Lung (tissue), 12 donors: Measurements from ENCODE around the gene TEX51. TPM values are rescaled to one million over a fixed set of nuclear protein-coding genes. Genes with fewer than 3 reads are reported as not detected.

Experiments
- ATAC-seq: fragments of 200-7000 bp; cut with Tn5 transposase; one replicate; pipeline ENCODE4 v1.9.1; 2020; ENCODE audit warnings: moderate number of reproducible peaks; ENCODE audit not compliant: insufficient read depth, low FRiP score
- DNase-seq, 3 donors: peaks; one replicate each; pipeline ENCODE4 v3.0.0-alpha.2; 2013 to 2017
- H3K27ac ChIP-seq, 2 donors: one replicate each; pipeline ENCODE4 v1.5.1; 2013; ENCODE audit warnings: mild to moderate bottlenecking in 2 of 2, moderate library complexity in 2 of 2, control low read depth in 1 of 2, inconsistent platforms in 1 of 2, low read depth in 1 of 2, low read length in 1 of 2
- H3K27me3 ChIP-seq, 3 donors: one replicate each; pipeline ENCODE4 v1.5.1; 2013; ENCODE audit warnings: low read length in 2 of 3; ENCODE audit not compliant: control insufficient read depth in 3 of 3, insufficient read depth in 3 of 3
- H3K36me3 ChIP-seq, 4 donors: one replicate each; pipeline ENCODE4 v1.5.1; 2013; ENCODE audit warnings: low read length in 4 of 4, mild to moderate bottlenecking in 1 of 4, moderate library complexity in 1 of 4; ENCODE audit not compliant: control insufficient read depth in 4 of 4, insufficient read depth in 4 of 4
- H3K4me1 ChIP-seq, 5 donors: one replicate each; pipeline ENCODE4 v1.5.1; 2013; ENCODE audit warnings: low read length in 5 of 5, mild to moderate bottlenecking in 2 of 5, moderate library complexity in 1 of 5; ENCODE audit not compliant: control insufficient read depth in 5 of 5, insufficient read depth in 5 of 5
- H3K4me3 ChIP-seq: one replicate; pipeline ENCODE4 v1.5.1; 2013; ENCODE audit warnings: mild to moderate bottlenecking, control low read depth, moderate library complexity
- H3K9ac ChIP-seq, 2 donors: one replicate each; pipeline ENCODE4 v1.5.1; 2013; ENCODE audit warnings: low read length in 2 of 2, control low read depth in 1 of 2; ENCODE audit not compliant: insufficient read depth in 1 of 2
- H3K9me3 ChIP-seq, 4 donors: one replicate each; pipeline ENCODE4 v1.5.1; 2013; ENCODE audit warnings: low read length in 3 of 4, mild to moderate bottlenecking in 1 of 4, moderate library complexity in 1 of 4; ENCODE audit not compliant: control insufficient read depth in 4 of 4, insufficient read depth in 3 of 4
- CTCF ChIP-seq: IDR thresholded peaks from 2 replicates; pipeline ENCODE4 v1.5.1; 2012; ENCODE audit warnings: mild to moderate bottlenecking; ENCODE audit errors: control extremely low read depth, extremely low read depth
- WGBS, 2 donors: extraction: QIAGEN DNeasy Blood & Tissue Kit; methylation state at CpG; one replicate each; pipeline ENCODE4 v1.1.7; 2013; 5-methylcytosine and 5-hydroxymethylcytosine counted together
- polyA plus RNA-seq, 2 donors: library from polyadenylated mRNA; stranded (reverse); fragments of 200-250 nt; gene quantifications; one replicate each; pipeline ENCODE4 v1.2.1, GENCODE V29; 2013
- total RNA-seq, 2 donors: library from RNA; depleted of rRNA in 1 of 2; stranded (reverse); fragments of >200 nt in 1 of 2; gene quantifications; one replicate each; pipeline ENCODE4 v1.2.1, GENCODE V29; 2014 to 2021
- donor health status: control.
- donor health status: control.
- donor health status: Bipolar disorder and iron deficiency.
- donor health status: healthy.
- donor health status: DM: yes; HTN: yes; CAD: no.

The TEX51 gene
- total and polyA plus RNA-seq, 4 donors, result not detected

GRCh38 chr2:126893606-126894005 is 5.1 kb upstream of the TEX51 start:
- no peak for TF ChIP-seq CTCF
- Histone ChIP-seq H3K27ac (no peak overlapping the region), H3K9ac (no peak overlapping the region), H3K4me1 (no peaks in the 10 kb centered on the region), H3K4me3 (no peak overlapping the region), H3K9me3 (no peaks in the 10 kb centered on the region), H3K27me3 (no peaks in the 10 kb centered on the region), H3K36me3 (no peaks in the 10 kb centered on the region)
- ATAC-seq (no peak), DNase-seq (no peak)

GRCh38 chr2:126894082-126894481 is 4.6 kb upstream of the TEX51 start:
- Histone ChIP-seq H3K36me3 (no peaks in the 10 kb centered on the region), H3K4me3 (no peak overlapping the region), H3K9me3 (no peaks in the 10 kb centered on the region), H3K4me1 (no peaks in the 10 kb centered on the region), H3K27ac (no peak overlapping the region), H3K27me3 (no peaks in the 10 kb centered on the region), H3K9ac (no peak overlapping the region)
- DNase-seq (no peak), ATAC-seq (no peak)
- WGBS, 2 donors, result 72 to 79% methylated on average over 1 of the region's 1 CpG
- no peak for TF ChIP-seq CTCF

- no peak overlapping the region for H3K27ac ChIP-seq
- H3K9ac ChIP-seq, result no peak overlapping the region
- ATAC-seq (no peak), DNase-seq (no peak)
- no peaks in the 10 kb centered on the region for H3K9me3 ChIP-seq
- H3K4me3 ChIP-seq, result no peak overlapping the region
- no peak for TF ChIP-seq CTCF
- WGBS, 2 donors, result 90 to 94% methylated on average over 9 of the region's 9 CpGs
- H3K27me3 ChIP-seq, result no peaks in the 10 kb centered on the region
- H3K4me1 ChIP-seq, result no peaks in the 10 kb centered on the region
- no peaks in the 10 kb centered on the region for H3K36me3 ChIP-seq
Measured at GRCh38 chr2:126894585-126895182, 4.0 kb upstream of the TEX51 start.

- Histone ChIP-seq H3K36me3 (no peaks in the 10 kb centered on the region), H3K4me1 (no peaks in the 10 kb centered on the region), H3K4me3 (no peak overlapping the region), H3K9me3 (no peaks in the 10 kb centered on the region), H3K27me3 (no peaks in the 10 kb centered on the region), H3K9ac (no peak overlapping the region), H3K27ac (no peak overlapping the region)
- ATAC-seq, result no peak
- DNase-seq, result no peak
- WGBS, 2 donors, result 72 to 75% methylated on average over 4 of the region's 4 CpGs
- no peak for TF ChIP-seq CTCF
Measured at GRCh38 chr2:126895336-126895735, 3.4 kb upstream of the TEX51 start.
